Lower lobe of right lung (tissue), 2 donors: Measurements from ENCODE around the gene CACNA1C. TPM values are rescaled to one million over a fixed set of nuclear protein-coding genes. Genes with fewer than 3 reads are reported as not detected.

Experiments used
- ATAC-seq, 2 donors: fragments of 200-7000 bp; cut with Tn5 transposase; one replicate each; pipeline ENCODE4 v1.9.1; 2020 to 2022; ENCODE audit warnings: mild to moderate bottlenecking in 2 of 2, moderate library complexity in 2 of 2
- DNase-seq: peaks from one replicate; pipeline ENCODE4 v3.0.0-alpha.2; 2020
- H3K27ac ChIP-seq: fragments of 200-600 bp; one replicate; pipeline ENCODE4 v1.8.0; 2022
- H3K27me3 ChIP-seq: fragments of 200-600 bp; one replicate; pipeline ENCODE4 v1.8.0; 2022; ENCODE audit warnings: low read depth
- H3K36me3 ChIP-seq: fragments of 200-600 bp; one replicate; pipeline ENCODE4 v1.8.0; 2022; ENCODE audit warnings: mild to moderate bottlenecking
- H3K4me1 ChIP-seq: fragments of 200-600 bp; one replicate; pipeline ENCODE4 v1.8.0; 2022
- H3K4me3 ChIP-seq: fragments of 200-600 bp; one replicate; pipeline ENCODE4 v1.8.0; 2022; ENCODE audit warnings: mild to moderate bottlenecking
- H3K9me3 ChIP-seq: fragments of 200-600 bp; one replicate; pipeline ENCODE4 v1.8.0; 2022
- CTCF ChIP-seq: fragments of 200-600 bp; IDR thresholded peaks from one replicate; pipeline ENCODE4 v1.8.0; 2022; ENCODE audit warnings: antibody characterized with exemption, mild to moderate bottlenecking
- intact Hi-C: fragments of 100-400 bp; cut with DNase I; formaldehyde crosslinking; loops from one replicate; pipeline ENCODE4 v1.11.0; 2022
- total RNA-seq: library from RNA; stranded (reverse); fragmentation: NEBNext Ultra II Directional; extraction: Animal tissue kit (Norgen Biotek cat#: 25700); gene quantifications from one replicate; pipeline ENCODE4 v1.2.1, GENCODE V29; 2021
- donor health status: DM: no; HTN: yes; CAD: no; lungs with severe emphysema.

CACNA1C gene
- total RNA-seq, 1 donor from 2014 or later = 8.4 TPM

- DNase-seq (no peak), ATAC-seq (no peak)
- Histone ChIP-seq H3K4me1 (no peaks in the 10 kb centered on the region), H3K4me3 (no peak overlapping the region), H3K36me3 (no peaks in the 10 kb centered on the region), H3K9me3 (no peaks in the 10 kb centered on the region), H3K27me3 (no peaks in the 10 kb centered on the region), H3K27ac (no peak overlapping the region)
- intact Hi-C loops = no loop called here
- no peak for TF ChIP-seq CTCF
These were observed 183.9 kb downstream of the CACNA1C start for GRCh38 chr12:2236506-2237294.

GRCh38 chr12:2238111-2238510 is 185.3 kb downstream of the CACNA1C start:
- intact Hi-C loops = no loop called here
- H3K4me3 ChIP-seq = no peak overlapping the region
- no peak for TF ChIP-seq CTCF
- H3K27ac ChIP-seq = peak overlapping the region; percentile 36
- no peak for ATAC-seq
- H3K36me3 ChIP-seq = no peaks in the 10 kb centered on the region
- no peaks in the 10 kb centered on the region for H3K4me1 ChIP-seq
- H3K9me3 ChIP-seq = no peaks in the 10 kb centered on the region
- H3K27me3 ChIP-seq = no peaks in the 10 kb centered on the region
- DNase-seq = no peak

GRCh38 chr12:2239381-2239871 is 186.6 kb downstream of the CACNA1C start:
- Histone ChIP-seq H3K36me3 (no peaks in the 10 kb centered on the region), H3K27me3 (no peaks in the 10 kb centered on the region), H3K27ac (no peak overlapping the region), H3K4me1 (no peaks in the 10 kb centered on the region), H3K4me3 (no peak overlapping the region), H3K9me3 (no peaks in the 10 kb centered on the region)
- TF ChIP-seq CTCF = no peak
- ATAC-seq (peak in 1 of 2 donors; percentile 50), DNase-seq (no peak)
- intact Hi-C loops = no loop called here

- Histone ChIP-seq H3K4me1 (no peaks in the 10 kb centered on the region), H3K27ac (no peak overlapping the region), H3K4me3 (no peak overlapping the region), H3K36me3 (no peaks in the 10 kb centered on the region), H3K27me3 (no peaks in the 10 kb centered on the region), H3K9me3 (no peaks in the 10 kb centered on the region)
- DNase-seq = no peak
- no peak for TF ChIP-seq CTCF
- intact Hi-C loops = no loop called here
- no peak for ATAC-seq
These were observed 187.6 kb downstream of the CACNA1C start for GRCh38 chr12:2240390-2240789.

GRCh38 chr12:2240984-2241383 is 188.2 kb downstream of the CACNA1C start:
- Histone ChIP-seq H3K27ac (no peak overlapping the region), H3K27me3 (no peaks in the 10 kb centered on the region), H3K4me3 (no peak overlapping the region), H3K9me3 (no peaks in the 10 kb centered on the region), H3K4me1 (no peaks in the 10 kb centered on the region), H3K36me3 (no peaks in the 10 kb centered on the region)
- no peak for TF ChIP-seq CTCF
- intact Hi-C loops = no loop called here
- DNase-seq (no peak), ATAC-seq (no peak)
